GM21381 (cell line): ENCODE results near the gene TMX4.

ENCODE experiments used
- ATAC-seq: cut with Tn5 transposase; IDR thresholded peaks from one replicate; pipeline ENCODE4 v1.9.1; 2021; ENCODE audit warnings: mild to moderate bottlenecking, moderate library complexity; ENCODE audit not compliant: unreplicated experiment

The TMX4 gene

DNA sequence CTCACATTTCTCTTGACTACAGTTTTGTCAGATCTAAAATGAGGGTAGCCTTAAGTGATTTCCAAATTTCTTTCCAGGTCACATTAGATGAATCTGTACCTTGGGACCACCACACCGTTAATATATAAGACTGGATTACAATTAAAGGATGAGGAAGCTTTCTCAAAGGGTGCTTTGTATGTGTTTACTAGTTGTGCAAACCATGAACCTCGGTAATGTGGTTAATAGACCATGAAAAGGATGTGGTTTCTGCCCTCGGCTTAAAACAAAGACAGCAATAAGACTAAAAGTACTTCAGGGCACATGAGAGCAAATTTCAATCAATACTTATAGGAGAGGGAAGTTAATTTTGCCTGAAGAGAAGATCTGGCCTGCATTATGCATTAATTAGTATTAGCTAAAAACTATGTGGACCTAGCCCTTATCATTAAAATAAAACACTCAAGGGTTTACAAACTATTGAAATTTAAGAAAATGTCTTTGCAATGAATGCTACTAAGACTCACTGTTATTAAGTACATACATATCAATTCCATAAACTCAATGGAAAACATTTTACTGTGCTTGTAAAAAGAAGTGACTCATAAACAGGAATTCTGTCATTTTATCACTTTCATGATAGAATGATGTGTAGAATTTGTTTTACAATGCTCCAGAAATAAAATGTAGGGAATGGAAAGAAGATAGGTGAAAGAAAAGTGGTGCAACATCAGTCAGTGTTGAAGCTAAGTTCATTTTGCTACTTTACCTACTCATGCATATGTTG lies 936 bp upstream of the TMX4 start:
- peak; percentile 43 for ATAC-seq

DNA sequence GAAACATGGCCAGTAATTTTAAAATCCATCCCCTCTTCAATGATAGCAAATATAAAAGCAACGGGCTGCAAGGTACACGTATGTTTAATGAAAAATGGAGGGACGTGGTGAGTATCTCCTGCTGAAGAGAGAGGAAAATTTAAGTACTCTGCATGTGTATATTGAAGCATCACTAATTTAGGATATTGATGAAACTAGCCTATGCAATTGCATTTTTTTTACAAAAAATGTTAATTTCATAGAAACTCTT lies 362 bp upstream of the TMX4 start:
- ATAC-seq: no peak

DNA sequence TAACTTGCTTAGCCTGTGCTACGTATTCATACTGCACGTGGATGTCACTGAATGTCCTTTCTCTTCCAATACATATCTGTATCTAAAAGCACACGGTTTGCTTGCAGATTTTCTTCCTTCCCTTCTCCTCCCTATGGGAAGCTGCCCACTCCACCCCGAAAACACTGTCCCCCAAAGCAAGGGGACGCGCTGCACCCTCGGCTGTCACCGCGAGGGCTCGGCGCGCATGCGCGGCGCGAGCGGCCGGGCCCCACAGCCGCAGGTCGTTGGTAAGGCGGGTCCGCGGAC lies 659 bp downstream of the TMX4 start:
- peak; percentile 59 for ATAC-seq

DNA sequence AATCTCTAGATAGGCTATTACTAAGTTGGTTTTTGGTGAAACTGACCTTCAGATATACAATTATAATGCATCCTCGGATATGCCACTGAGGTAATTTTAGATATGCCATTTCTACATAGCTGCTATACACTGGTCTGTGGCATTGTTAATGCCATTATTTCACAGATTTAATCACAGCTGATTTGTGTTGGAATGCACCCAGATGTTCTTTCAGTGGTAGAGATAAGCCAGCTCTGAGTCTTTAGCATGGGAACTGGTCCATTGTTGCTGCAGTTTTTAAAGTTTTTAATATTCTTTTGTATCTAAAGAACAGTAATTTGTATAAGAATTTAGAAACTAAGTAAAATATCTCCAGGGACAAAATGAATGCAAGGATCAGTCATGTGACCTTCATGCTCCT lies 6.8 kb downstream of the TMX4 start:
- ATAC-seq: no peak

DNA sequence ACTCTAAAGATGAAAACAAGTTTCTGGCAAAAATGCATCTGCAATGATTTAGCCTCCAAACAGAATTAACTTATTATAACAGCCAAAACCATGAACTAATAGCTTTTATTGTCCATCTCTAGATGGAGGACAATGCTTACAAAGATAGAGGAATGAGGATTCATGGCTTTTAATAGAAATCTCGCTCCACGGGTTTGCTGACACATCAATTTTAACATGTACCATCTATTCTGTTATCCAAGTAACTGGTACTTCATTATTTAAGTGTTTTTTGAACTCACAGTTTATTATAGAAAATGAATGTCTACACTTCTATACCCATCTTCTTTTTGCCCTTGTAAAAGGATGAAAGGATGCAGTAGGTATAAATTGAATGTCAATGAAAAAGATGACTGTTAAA lies 10.8 kb downstream of the TMX4 start:
- ATAC-seq: no peak

DNA sequence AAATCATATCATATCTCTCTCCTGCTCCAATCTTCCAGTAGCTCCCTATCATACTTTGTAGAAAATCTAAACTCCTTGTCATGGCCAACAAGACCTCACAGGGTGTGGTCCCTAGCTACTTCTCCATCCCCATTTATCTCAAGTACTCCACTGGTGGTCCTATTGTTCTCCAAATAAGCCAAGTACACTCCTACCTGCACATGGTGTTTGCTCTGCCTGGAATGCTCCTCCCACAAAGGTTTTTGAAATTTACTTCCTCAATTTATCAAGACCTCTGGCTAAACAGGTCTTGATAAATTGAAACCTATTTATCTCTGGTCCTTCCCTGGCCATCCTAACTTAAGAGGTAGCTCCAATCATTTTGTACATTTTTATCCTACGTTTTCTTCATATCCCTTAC lies 12.1 kb downstream of the TMX4 start:
- no peak for ATAC-seq

DNA sequence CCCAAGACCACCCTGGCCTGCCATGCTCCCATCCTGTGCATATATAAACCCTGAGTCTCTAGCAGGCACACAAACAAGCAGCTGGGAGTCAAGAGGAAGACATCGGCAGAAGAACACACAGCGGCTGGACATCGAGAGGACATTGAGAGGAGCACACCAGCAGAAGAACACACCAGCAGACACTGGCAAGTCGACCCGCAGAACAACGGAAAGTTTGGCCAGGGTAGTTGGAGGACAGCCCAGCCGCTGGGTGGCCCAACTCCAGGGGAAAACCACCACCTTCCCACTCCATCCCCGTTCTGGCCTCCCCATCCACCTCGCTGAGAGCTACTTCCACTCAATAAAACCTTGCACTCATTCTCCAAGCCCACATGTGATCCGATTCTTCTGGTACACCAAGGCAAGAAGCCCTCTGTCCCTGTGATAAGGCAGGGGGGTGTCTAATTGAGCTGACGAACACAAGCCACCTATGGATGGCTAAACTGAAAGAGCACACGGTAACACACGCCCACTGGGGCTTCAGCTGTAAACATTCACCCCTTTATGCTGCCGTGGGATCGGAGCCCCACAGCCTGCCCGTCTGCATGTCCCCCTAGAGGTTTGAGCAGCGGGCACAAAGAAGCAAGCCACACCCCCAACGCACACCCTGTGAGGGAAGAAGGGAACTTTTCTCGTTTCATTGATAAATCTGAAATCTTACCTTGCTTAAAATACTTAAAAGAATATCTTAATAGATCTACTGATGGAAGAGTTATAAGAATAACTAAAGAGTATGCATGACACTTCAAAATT lies 13.8 kb downstream of the TMX4 start:
- ATAC-seq: no peak

DNA sequence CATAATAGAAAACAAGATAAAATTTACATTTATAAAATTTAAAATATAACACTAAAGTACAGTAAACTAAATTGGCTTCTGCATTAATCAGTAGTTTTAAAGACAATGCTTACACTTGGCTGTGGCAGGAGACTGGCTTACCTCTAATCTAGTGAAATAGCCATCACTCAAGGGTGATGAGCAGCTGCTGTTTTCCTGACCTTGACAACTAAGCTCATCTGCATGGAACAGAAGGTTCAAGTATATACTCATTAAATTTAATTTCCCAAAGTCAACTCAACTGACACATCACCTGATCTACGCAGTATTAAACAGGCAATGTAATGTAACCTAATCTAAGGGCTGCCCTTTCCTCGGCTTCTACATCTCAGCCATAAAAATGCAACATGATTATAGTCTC lies 14.5 kb downstream of the TMX4 start:
- no peak for ATAC-seq

DNA sequence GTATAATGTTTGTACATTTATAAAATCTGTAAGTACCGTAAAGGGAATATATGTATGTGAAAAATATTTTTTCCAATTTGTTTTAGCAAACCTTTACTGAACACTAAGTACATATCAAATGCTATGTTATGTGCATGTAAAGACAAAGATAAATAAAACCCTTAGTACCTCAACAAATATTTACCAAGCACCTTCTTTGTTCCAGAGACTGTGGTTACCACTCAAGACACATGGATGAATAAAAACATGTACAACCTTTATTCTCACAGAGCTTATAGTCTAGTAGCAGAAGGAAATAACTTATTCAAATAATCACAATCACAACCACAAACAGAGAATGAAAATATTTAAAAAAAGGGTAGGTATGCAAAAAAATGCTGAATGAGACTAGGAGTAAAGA lies 17.5 kb downstream of the TMX4 start:
- no peak for ATAC-seq

DNA sequence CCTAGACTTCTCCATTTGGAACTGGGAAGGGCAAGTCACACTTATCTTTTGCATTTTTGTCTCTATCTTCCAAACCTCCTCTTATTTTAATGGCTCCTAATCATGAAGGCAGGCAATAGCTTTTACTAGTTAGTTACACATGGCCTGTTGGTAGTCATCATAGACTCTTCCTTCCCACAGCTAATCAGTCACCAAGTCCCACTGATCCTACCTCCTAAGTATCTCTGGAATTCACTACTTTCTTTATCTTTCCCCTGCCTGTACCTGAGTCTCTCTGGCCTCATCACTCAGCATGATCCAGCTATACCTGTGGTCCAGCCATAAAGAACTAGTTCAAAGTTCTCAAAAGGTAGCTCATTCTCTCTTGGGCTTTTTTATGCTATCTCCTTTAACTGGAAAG lies 18.8 kb downstream of the TMX4 start:
- no peak for ATAC-seq

DNA sequence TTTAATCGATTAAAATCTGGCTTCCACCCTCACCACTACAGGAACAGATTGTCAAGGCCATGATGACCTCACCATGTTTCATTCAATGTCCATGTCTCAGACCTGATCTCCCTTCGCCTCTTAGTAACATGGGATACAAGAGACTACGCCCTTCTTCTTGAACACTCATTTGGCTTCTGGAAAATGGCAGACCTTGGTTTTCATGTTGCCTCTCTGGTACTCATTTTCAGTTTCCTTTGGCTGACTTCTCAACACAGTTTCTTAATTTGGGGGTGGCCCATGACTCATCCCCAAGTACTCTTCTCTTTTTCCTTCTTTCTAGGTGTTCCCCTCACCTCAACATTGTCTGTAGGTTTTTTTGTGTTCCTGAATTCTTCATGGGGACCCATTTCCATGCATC lies 22.7 kb downstream of the TMX4 start:
- no peak for ATAC-seq

DNA sequence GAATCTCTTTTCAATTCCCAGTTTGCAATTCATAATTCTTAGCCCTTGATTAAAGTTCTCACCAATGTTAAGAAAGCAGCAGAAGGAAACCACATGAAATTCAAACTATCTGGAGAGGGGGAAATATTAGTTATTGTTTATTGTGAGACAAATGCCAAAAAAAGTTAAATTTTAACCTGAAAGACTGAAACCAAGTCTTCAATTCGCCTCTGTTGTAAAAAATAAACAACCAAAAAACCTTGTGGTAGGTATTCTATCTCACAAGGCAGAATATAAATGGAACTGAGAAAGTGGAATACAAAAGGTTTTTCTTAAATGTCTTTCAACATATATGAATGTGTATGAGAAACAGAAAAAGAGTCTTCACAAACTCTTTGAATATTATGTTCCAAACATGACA lies 24.8 kb downstream of the TMX4 start:
- ATAC-seq: peak; percentile 57

DNA sequence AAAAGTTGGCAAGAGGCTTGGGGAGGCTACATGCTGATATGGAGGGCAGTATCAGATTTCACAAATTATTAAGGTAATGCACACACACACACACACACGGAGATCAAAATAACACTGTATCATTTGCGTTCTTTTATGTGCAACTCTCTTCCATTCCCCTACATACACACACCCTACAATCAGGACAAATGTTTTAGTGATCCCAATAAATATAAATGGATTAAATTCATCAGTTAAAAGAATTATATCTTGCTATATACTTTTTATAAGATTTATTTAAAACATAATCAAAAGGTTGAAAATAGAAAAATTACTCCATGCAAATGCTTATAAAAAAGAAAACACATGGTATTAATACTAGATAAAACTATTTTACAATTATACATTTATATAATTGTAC lies 25.9 kb downstream of the TMX4 start:
- no peak for ATAC-seq

DNA sequence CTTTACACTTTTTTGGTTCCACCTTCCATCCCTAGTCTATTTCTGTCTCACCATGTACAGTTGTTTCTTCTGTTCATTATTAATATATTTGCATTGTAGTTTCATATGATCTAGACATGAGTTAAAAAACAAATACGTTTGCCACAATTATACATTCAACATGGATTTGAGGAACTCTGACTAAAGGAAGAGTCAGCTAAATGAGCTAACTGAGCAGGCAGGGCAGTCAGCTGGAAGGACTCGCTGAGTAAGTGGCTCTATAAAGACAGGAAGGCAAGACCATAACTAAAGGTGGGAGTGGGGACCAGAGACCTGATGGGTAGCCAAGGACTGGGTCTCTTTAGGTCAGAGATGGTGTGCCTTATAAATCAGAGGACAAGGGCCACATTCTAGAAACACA lies 26.3 kb downstream of the TMX4 start:
- no peak for ATAC-seq

DNA sequence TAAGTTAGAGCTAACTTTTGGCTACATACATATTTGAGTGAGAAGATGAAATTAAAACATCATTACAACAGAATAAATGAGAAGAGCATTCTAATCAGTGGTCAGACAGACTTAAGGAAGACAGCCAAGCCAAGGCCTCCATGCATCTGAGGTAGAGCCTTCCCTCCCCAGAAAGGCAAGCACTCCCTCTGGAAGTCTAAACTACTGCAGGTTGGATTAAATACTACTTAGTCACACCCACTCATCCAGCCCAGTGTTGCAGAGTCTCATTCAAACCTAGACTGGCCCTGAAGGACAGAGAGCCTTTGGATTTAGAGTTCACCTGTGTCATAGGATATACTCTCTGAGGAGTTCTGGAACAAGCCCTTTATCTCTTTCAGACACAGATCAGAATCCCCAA lies 29.2 kb downstream of the TMX4 start:
- ATAC-seq: no peak

DNA sequence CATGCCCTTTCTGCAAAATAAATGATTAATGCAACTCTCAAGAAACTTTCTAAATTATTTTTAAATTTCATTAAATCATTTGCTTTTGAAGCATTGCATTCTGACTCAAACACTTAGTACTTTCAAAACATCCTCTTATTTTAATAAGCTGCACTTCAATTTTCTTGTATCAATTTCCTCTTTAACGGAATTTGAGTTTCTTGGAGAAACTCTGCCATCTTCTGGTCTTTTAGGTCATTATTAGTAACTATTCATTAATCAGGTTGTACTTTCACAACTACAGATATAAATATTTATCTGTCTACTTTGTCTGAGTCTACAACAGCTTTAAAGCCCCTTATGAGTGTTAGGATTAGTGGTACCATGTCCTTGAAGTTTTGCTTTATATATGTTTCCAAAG lies 30.2 kb downstream of the TMX4 start:
- no peak for ATAC-seq

DNA sequence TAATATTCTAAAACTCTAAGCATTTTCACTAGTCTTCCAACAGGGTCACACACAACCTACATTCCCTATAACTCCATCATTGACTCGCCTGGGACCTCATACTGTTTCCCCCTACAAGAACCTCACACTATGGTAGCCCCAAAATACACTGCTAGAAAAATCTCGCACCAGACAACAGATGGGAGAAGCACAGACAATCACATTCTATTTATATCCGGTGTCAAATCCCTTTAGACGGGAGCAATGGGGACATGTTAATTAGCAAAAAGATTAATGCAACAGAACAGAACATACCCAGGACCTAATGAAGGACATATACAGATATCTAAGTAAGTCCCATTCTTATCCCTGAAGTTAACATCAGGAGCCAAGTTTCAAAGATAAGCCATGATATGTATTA lies 33.6 kb downstream of the TMX4 start:
- ATAC-seq: no peak

DNA sequence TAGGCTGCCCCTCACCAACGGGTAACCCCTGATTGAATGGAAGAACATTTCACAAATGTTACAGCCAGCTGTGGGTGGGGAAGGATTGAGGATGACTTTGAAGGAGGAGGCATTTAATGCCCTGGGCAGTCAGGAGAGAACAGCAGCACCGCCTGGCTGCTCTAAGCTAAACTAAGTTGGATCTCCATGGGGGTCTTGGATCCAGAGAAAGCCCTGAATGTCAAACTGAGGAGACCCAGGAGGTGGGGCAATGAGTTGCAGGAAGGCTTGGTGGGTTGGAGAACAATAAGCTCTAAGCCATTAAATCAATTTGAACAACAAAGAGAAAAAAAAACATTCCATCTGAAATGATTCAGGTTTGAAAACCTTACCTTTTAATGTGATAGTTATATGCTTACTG lies 35.4 kb downstream of the TMX4 start:
- ATAC-seq: no peak

DNA sequence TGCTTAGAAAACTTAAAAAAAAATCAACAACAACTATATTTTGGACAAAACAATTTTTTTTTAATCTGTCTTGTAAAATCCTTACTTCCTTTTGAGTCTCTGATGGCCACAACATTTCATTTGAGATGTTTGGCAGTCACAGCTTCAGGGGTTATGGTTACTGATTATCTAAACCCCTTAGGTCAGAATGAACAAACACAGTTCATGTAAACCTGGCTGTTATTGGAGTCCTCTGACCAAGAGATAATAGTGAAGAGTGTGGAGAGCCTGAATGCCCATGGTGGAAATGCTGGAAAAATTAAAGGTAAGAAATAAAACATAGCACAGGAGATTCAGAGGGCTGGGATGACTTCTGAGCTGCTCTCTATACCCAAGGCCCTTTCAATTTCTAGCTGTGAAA lies 38.2 kb downstream of the TMX4 start:
- no peak for ATAC-seq

DNA sequence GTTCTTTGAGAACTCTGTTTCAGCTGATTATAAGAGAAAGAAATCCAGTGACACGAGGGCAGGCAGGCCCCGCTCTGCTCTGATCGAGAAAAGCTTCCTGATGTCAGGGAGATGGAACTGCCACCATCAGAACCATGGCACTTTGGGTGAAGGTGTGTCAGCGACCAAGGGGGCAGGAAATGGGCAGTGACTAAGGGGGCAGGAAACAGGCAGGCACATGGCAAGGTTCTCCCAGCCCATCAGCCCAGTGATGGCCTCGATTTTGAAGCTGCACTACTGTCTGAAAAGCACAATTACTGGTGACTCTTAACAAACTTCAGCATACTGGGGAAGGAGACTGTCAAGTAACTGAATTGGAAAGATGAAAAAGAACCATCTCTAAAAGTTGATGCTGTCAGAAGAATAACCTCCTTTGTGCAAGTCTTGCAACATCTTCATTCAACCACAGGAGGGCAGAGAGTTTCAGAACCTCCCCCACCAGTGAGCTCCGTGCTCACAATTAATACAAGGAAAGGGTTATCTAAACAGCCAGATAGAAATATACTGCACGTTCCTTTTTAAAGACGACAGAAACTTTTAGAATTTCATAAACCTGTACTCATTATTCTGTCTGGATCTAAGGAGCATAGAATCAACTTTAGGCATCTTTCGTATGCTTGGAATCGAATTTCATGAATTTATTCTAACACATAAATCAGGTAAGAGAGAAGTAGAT lies 39.1 kb downstream of the TMX4 start:
- peak; percentile 61 for ATAC-seq

DNA sequence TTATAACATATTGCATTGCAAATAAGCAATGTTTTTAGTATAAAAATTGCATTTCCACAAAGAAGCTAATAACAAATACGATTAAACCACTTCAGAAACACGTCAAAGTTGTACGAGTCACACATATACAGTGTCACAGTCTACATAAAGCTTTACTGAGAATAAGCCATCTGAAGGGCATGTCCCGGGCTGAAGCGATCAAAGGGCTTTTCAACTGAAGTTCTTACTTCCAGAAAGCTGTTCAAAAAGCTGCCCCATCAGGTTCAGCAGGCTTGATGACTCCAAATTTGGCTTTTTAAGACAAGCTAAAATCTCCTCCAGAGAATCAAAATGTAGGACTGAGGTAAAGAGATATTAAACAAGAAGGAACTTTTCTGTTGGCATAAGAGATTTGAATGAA lies 41.9 kb downstream of the TMX4 start:
- no peak for ATAC-seq

DNA sequence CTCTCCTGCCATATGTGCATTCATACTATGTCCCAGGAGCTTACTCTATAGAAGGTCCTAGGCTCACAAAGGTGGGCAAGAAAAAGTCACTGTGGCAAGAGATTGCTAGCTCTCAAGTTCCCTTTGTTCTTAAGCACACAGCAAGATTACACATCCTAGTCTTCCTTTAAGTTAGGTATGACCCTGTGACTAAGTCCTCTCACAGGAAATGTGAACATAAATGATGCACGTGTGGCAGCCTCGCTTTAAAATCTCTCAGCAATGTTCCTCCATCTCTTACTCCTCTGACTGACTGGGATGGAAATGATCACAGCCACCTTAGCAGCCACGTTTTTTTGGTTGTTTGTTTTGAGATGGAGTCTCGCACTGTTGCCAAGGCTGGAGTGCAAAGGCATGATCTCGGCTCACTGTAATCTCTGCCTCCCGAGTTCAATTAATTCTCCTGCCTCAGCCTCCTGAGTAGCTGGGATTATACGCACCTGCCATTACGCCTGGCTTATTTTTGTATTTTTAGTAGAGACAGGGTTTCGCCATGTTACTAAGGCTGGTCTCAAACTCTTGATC lies 43.6 kb downstream of the TMX4 start:
- no peak for ATAC-seq
